Activated CD4-positive, alpha-beta memory T cell treated with anti-CD3 and anti-CD28 coated beads for 36 hours (primary cell): Measurements from ENCODE around the gene NLRC5. TPM values are rescaled to one million over a fixed set of nuclear protein-coding genes. Genes with fewer than 3 reads are reported as not detected.

Source experiments
- CTCF ChIA-PET: fragments of 350-600 bp; sonication (Branson Sonifier 250); formaldehyde crosslinking; loops from one replicate; lab custom pipeline; 2021; ENCODE audit warnings: antibody characterized with exemption, inconsistent platforms; lab: Charles Lee
- POLR2A ChIA-PET: fragments of 350-600 bp; sonication (Branson Sonifier 250); formaldehyde crosslinking; loops from one replicate; lab custom pipeline; 2021; ENCODE audit warnings: antibody characterized with exemption; lab: Charles Lee
- DNase-seq: peaks from one replicate; pipeline ENCODE4 v3.0.0-alpha.2; 2020
- H3K27ac Mint-ChIP-seq: one replicate; pipeline ENCODE4 v1.8.0; 2021; ENCODE audit warnings: mixed read lengths
- H3K27me3 Mint-ChIP-seq: one replicate; pipeline ENCODE4 v1.8.0; 2021; ENCODE audit warnings: mixed read lengths
- H3K36me3 Mint-ChIP-seq: one replicate; pipeline ENCODE4 v1.8.0; 2021; ENCODE audit warnings: mixed read lengths
- H3K4me1 Mint-ChIP-seq: one replicate; pipeline ENCODE4 v1.8.0; 2021; ENCODE audit warnings: low read depth, mixed read lengths
- H3K4me3 Mint-ChIP-seq: one replicate; pipeline ENCODE4 v1.8.0; 2021; ENCODE audit warnings: mild to moderate bottlenecking, mixed read lengths
- H3K9me3 Mint-ChIP-seq: one replicate; pipeline ENCODE4 v1.8.0; 2021; ENCODE audit warnings: mixed read lengths
- intact Hi-C: fragments of 100-400 bp; cut with micrococcal nuclease; formaldehyde crosslinking; loops from one replicate; pipeline ENCODE4 v1.15.1; 2023
- total RNA-seq, 2 experiments: library from RNA; stranded (reverse); gene quantifications; one replicate each; pipeline ENCODE4 v1.2.3, GENCODE V29; 2021

NLRC5 gene
- total RNA-seq, 2 experiments from 2014 or later = 151 to 167 TPM

GRCh38 chr16:57123974-57124674 lies 134.8 kb downstream of the NLRC5 start:
- H3K4me1 Mint-ChIP-seq = peaks cover 46% of the 10 kb centered on the region
- H3K27ac Mint-ChIP-seq = peak overlapping the region; percentile 44
- no peak overlapping the region for H3K4me3 Mint-ChIP-seq
- intact Hi-C loops = no loop called here
- POLR2A ChIA-PET = no interaction called here
- CTCF ChIA-PET = interaction anchor here (1.0 to 1.7 kb wide), 2 partner anchors 31 to 39 kb away, joined by 3 read pairs; no protein-coding TSS in a partner anchor
- H3K27me3 Mint-ChIP-seq = no peaks in the 10 kb centered on the region
- H3K9me3 Mint-ChIP-seq = no peaks in the 10 kb centered on the region
- H3K36me3 Mint-ChIP-seq = no peaks in the 10 kb centered on the region
- no peak for DNase-seq

DNA sequence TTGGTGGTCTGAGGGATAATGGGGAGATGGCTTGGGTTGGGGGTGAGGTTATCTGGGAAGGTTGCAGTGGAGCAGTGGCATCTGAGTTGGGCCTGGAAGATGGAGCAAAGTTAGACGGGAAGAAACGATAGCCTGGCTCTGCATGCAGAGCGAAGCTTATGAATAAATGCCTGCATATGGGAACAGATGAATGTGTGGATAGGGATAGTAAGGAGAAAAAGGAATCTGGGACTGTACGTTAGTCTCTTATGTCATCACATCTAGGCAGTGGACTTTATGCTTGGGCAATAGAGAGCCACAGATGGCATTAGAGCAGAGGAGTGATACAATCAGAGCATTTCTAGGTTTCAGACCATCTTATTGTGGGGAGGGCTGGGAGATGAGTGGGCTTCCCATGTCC lies 136.0 kb downstream of the NLRC5 start:
- no peaks in the 10 kb centered on the region for H3K36me3 Mint-ChIP-seq
- POLR2A ChIA-PET = no interaction called here
- CTCF ChIA-PET = interaction anchor here (0.7 kb wide), 1 partner anchor 162 kb away, joined by 3 read pairs; no protein-coding TSS in a partner anchor
- intact Hi-C loops = loop anchor here (5.0 kb wide), 2 partner anchors 33 to 62 kb away; partner anchors contain the start of genes CPNE2, PSME3IP1 and RSPRY1
- DNase-seq = no peak
- no peak overlapping the region for H3K27ac Mint-ChIP-seq
- no peaks in the 10 kb centered on the region for H3K27me3 Mint-ChIP-seq
- no peaks in the 10 kb centered on the region for H3K9me3 Mint-ChIP-seq
- peaks cover 55% of the 10 kb centered on the region for H3K4me1 Mint-ChIP-seq
- H3K4me3 Mint-ChIP-seq = no peak overlapping the region

- Mint-ChIP-seq H3K9me3 (no peaks in the 10 kb centered on the region), H3K4me3 (no peak overlapping the region), H3K36me3 (no peaks in the 10 kb centered on the region), H3K4me1 (peaks cover 60% of the 10 kb centered on the region), H3K27ac (no peak overlapping the region), H3K27me3 (no peaks in the 10 kb centered on the region)
- intact Hi-C loops = loop anchor here (5.0 kb wide), 2 partner anchors 34 to 61 kb away; partner anchors contain the start of genes CPNE2, PSME3IP1 and RSPRY1
- POLR2A ChIA-PET = interaction anchor here (1.3 kb wide), 1 partner anchor 17 kb away, joined by 3 read pairs; no protein-coding TSS in a partner anchor
- DNase-seq = no peak
- CTCF ChIA-PET = interaction anchor here (0.8 to 0.9 kb wide), 2 partner anchors 40 to 41 kb away, joined by 3 to 4 read pairs; no protein-coding TSS in a partner anchor
Observed at GRCh38 chr16:57125969-57126368, 136.6 kb downstream of the NLRC5 start.

GRCh38 chr16:57126411-57126810 lies 137.1 kb downstream of the NLRC5 start:
- DNase-seq = peak; percentile 18
- POLR2A ChIA-PET = interaction anchor here (0.7 to 1.3 kb wide), 2 partner anchors 17 to 195 kb away, joined by 3 read pairs; no protein-coding TSS in a partner anchor
- H3K4me3 Mint-ChIP-seq = no peak overlapping the region
- no peaks in the 10 kb centered on the region for H3K27me3 Mint-ChIP-seq
- CTCF ChIA-PET = interaction anchor here (0.8 to 2.2 kb wide), 3 partner anchors 34 to 42 kb away, joined by 3 to 7 read pairs (median 4); partner anchors contain the start of gene CPNE2
- no peak overlapping the region for H3K27ac Mint-ChIP-seq
- peaks cover 64% of the 10 kb centered on the region for H3K4me1 Mint-ChIP-seq
- H3K9me3 Mint-ChIP-seq = no peaks in the 10 kb centered on the region
- H3K36me3 Mint-ChIP-seq = no peaks in the 10 kb centered on the region
- intact Hi-C loops = loop anchor here (5.0 kb wide), 2 partner anchors 34 to 61 kb away; partner anchors contain the start of genes CPNE2, PSME3IP1 and RSPRY1

- H3K9me3 Mint-ChIP-seq = no peaks in the 10 kb centered on the region
- intact Hi-C loops = loop anchor here (5.0 kb wide), 2 partner anchors 35 to 60 kb away; partner anchors contain the start of genes CPNE2, PSME3IP1 and RSPRY1
- CTCF ChIA-PET = interaction anchor here (1.1 to 2.2 kb wide), 2 partner anchors 34 to 44 kb away, joined by 3 to 7 read pairs; partner anchors contain the start of gene CPNE2
- no peaks in the 10 kb centered on the region for H3K36me3 Mint-ChIP-seq
- peak; percentile 35 for DNase-seq
- peaks cover 70% of the 10 kb centered on the region for H3K4me1 Mint-ChIP-seq
- no peaks in the 10 kb centered on the region for H3K27me3 Mint-ChIP-seq
- H3K4me3 Mint-ChIP-seq = no peak overlapping the region
- POLR2A ChIA-PET = interaction anchor here (0.7 to 1.3 kb wide), 2 partner anchors 16 to 196 kb away, joined by 3 read pairs; no protein-coding TSS in a partner anchor
- peak overlapping the region; percentile 18 for H3K27ac Mint-ChIP-seq
Observed at GRCh38 chr16:57127037-57127763, 137.8 kb downstream of the NLRC5 start.

DNA sequence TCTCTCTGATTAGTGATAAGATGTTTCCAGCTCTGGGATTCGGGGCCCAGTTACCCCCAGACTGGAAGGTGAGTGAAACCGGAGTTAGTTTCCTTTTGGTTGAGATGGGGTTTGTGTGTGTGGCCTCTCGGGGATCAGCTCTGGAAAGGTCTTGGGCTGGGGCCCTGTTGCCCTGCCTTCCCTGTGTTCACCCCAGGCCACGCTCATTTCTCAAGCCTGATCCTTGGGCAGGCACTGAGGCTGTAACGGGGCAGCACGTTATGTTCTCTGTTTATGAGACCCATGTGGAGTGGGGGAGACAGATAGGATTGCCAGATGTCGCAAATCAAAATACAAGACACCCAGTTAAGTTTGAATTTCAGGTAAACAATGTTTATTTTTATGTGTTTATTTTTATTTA lies 138.5 kb downstream of the NLRC5 start:
- no peaks in the 10 kb centered on the region for H3K27me3 Mint-ChIP-seq
- no peaks in the 10 kb centered on the region for H3K36me3 Mint-ChIP-seq

DNA sequence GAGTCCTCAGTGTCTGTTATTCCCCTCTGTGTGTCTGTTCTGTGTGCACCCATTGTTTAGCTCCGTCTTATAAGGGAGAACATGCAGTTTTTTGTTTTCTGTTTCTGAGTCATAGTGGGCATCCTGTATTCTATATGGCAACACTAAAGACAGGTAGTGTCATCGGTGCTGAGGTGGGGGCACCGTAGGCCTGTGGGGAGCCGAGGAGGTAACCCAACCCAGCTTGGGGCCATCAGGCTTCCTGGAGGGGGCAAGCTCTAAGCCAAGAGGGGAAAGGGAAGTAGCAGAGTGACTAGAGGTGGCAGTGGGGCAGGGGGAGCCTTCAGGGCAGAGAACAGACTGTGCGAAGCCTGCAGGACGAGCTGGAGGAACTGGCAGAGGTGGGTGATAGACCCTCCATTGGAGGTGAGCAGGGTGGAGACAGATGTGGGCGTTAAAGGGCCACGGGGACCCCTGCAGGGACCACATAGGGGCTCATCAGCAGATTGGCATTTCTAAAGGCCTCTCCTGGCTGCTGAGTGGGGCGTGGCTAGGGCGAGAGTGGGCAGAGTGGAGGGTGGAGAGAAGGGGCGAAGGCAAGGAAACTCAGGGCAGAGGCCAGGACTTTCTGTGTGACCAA lies 139.5 kb downstream of the NLRC5 start:
- Mint-ChIP-seq H3K36me3 (no peaks in the 10 kb centered on the region), H3K9me3 (no peaks in the 10 kb centered on the region), H3K27me3 (no peaks in the 10 kb centered on the region), H3K4me3 (peak overlapping the region; percentile 33), H3K27ac (peak overlapping the region; percentile 74), H3K4me1 (peaks cover 70% of the 10 kb centered on the region)
- peak; percentile 76 for DNase-seq
- intact Hi-C loops = loop anchor here (2.0 to 5.0 kb wide), 3 partner anchors 14 to 58 kb away; partner anchors contain the start of genes CPNE2, PSME3IP1 and RSPRY1
- ChIA-PET CTCF (interaction anchor here (2.2 kb wide), 1 partner anchor 36 kb away, joined by 7 read pairs; the partner anchor contains the start of gene CPNE2), POLR2A (no interaction called here)

More for the DNA sequence above, 138.5 kb downstream of the NLRC5 start:
- DNase-seq = no peak
- ChIA-PET POLR2A (no interaction called here), CTCF (interaction anchor here (1.1 to 2.2 kb wide), 2 partner anchors 35 to 44 kb away, joined by 3 to 7 read pairs; partner anchors contain the start of gene CPNE2)
- no peaks in the 10 kb centered on the region for H3K9me3 Mint-ChIP-seq
- H3K27ac Mint-ChIP-seq = peak overlapping the region; percentile 18
- intact Hi-C loops = loop anchor here (2.0 to 5.0 kb wide), 3 partner anchors 15 to 59 kb away; partner anchors contain the start of genes CPNE2, PSME3IP1 and RSPRY1
- no peak overlapping the region for H3K4me3 Mint-ChIP-seq
- peaks cover 74% of the 10 kb centered on the region for H3K4me1 Mint-ChIP-seq

- H3K4me3 Mint-ChIP-seq = no peak overlapping the region
- DNase-seq = no peak
- ChIA-PET CTCF (interaction anchor here (0.7 kb wide), 1 partner anchor 118 kb away, joined by 3 read pairs; no protein-coding TSS in a partner anchor), POLR2A (no interaction called here)
- peak overlapping the region; percentile 43 for H3K27ac Mint-ChIP-seq
- H3K27me3 Mint-ChIP-seq = no peaks in the 10 kb centered on the region
- H3K36me3 Mint-ChIP-seq = no peaks in the 10 kb centered on the region
- intact Hi-C loops = no loop called here
- peaks cover 79% of the 10 kb centered on the region for H3K4me1 Mint-ChIP-seq
- H3K9me3 Mint-ChIP-seq = no peaks in the 10 kb centered on the region
Observed at GRCh38 chr16:57130950-57131321, 141.6 kb downstream of the NLRC5 start.

DNA sequence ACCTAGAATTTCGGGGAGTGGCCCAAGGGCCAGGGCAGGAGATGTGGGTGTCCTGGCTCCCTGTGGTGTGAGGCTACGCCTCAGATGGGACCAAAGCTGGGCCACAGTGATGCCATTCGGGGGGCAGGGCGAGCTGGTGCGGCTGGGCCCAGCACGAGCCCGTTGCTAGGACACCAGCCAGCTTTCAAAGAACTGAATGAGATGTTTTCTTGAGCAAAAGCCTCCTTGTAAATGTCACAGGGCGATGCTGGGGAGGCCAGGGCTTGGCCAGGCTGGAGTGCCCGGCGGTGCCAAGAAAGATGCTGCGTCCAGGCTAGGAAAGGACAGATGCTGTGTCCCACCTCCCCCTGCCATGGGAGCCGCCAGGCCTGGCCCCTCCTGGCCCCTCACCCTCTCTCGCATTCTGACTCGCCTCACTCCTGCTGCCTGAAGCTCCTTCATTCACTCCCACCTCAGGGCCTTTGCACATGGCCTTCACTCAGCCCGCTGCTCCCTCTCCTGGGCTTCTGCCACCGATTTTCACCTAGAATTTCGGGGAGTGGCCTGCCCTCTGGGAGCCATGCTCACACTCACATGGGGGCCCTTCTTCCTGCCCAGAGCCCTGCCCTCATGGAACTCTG lies 142.1 kb downstream of the NLRC5 start:
- H3K27me3 Mint-ChIP-seq = no peaks in the 10 kb centered on the region
- peak overlapping the region; percentile 43 for H3K27ac Mint-ChIP-seq
- intact Hi-C loops = no loop called here
- CTCF ChIA-PET = interaction anchor here (0.7 kb wide), 1 partner anchor 119 kb away, joined by 3 read pairs; no protein-coding TSS in a partner anchor
- no peaks in the 10 kb centered on the region for H3K36me3 Mint-ChIP-seq
- no peaks in the 10 kb centered on the region for H3K9me3 Mint-ChIP-seq
- DNase-seq = no peak
- H3K4me1 Mint-ChIP-seq = peaks cover 79% of the 10 kb centered on the region
- H3K4me3 Mint-ChIP-seq = peak overlapping the region; percentile 20
- POLR2A ChIA-PET = interaction anchor here (1.8 kb wide), 1 partner anchor 20 kb away, joined by 5 read pairs; no protein-coding TSS in a partner anchor

- Mint-ChIP-seq H3K4me3 (no peak overlapping the region), H3K36me3 (no peaks in the 10 kb centered on the region), H3K4me1 (peaks cover 69% of the 10 kb centered on the region), H3K9me3 (no peaks in the 10 kb centered on the region), H3K27ac (peak overlapping the region; percentile 40), H3K27me3 (no peaks in the 10 kb centered on the region)
- DNase-seq = no peak
- ChIA-PET CTCF (no interaction called here), POLR2A (interaction anchor here (1.8 kb wide), 1 partner anchor 19 kb away, joined by 5 read pairs; no protein-coding TSS in a partner anchor)
- intact Hi-C loops = no loop called here
Observed at GRCh38 chr16:57132470-57132869, 143.1 kb downstream of the NLRC5 start.
